K562 (cell line): Measurements from ENCODE around the gene NFE2. TPM values are rescaled to one million over a fixed set of nuclear protein-coding genes. Genes with fewer than 3 reads are reported as not detected.

Experiments
- CREBBP ChIP-seq: IDR thresholded peaks from one replicate; pipeline ENCODE4 v1.6.1; 2012; ENCODE audit warnings: low read depth, mild to moderate bottlenecking, control low read depth, inconsistent platforms, low read length
- FOXJ2 ChIP-seq: fragments of 200-800 bp; sonication (Bioruptor generic); IDR thresholded peaks from 2 replicates; pipeline ENCODE4 v1.6.1; 2016; ENCODE audit warnings: missing genetic modification characterization, missing compliant biosample characterization
- KLF6 ChIP-seq: fragments of 250-450 bp; sonication (Bioruptor Pico); IDR thresholded peaks from 2 replicates; pipeline ENCODE4 v1.4.0; 2020; ENCODE audit warnings: mild to moderate bottlenecking, moderate library complexity, borderline replicate concordance
- NFATC3 ChIP-seq: fragments of 450-650 bp; IDR thresholded peaks from 2 replicates; pipeline ENCODE4 v1.6.1; 2017; ENCODE audit warnings: mild to moderate bottlenecking
- TOE1 ChIP-seq, 2 experiments: fragments of 450-650 bp in 1 of 2; sonication (generic) in 1 of 2; formaldehyde crosslinking in 1 of 2; IDR thresholded peaks; 2 replicates each; pipeline versions ENCODE4 v1.7.1 to v1.8.0; 2016 to 2022; ENCODE audit warnings: borderline replicate concordance in 2 of 2, mild to moderate bottlenecking in 2 of 2, antibody characterized with exemption in 1 of 2, inconsistent platforms in 1 of 2, low read depth in 1 of 2, missing genetic modification reagents in 1 of 2, moderate library complexity in 1 of 2
- ZNF140 ChIP-seq: fragments of 250-450 bp; sonication (Bioruptor Pico); IDR thresholded peaks from 2 replicates; pipeline ENCODE4 v1.8.0; 2021; ENCODE audit warnings: moderate library complexity, mild to moderate bottlenecking, inconsistent platforms
- ZNF282 ChIP-seq: sonication (generic); formaldehyde crosslinking; IDR thresholded peaks from 2 replicates; pipeline ENCODE4 v1.8.1; 2023; ENCODE audit warnings: missing genetic modification reagents
- ZNF444 ChIP-seq: fragments of 250-450 bp; sonication (Bioruptor Pico); IDR thresholded peaks from 2 replicates; pipeline ENCODE4 v1.4.0; 2020; ENCODE audit warnings: mild to moderate bottlenecking, moderate library complexity
- polyA plus RNA-seq, 8 experiments: library from polyadenylated mRNA; depleted of rRNA in 4 of 8; stranded (reverse) in 5 of 8; unstranded in 3 of 8; fragments of >200 nt; fragmentation: Nextera tagmentation in 2 of 8; fragmentation: Illumina TruSeq in 1 of 8; extraction: Ambion mirVana in 2 of 8; extraction: Trizol in 1 of 8; gene quantifications; 2 replicates each; pipeline versions ENCODE4 v1.2.1 to v1.2.3, GENCODE V29; 2011 to 2014; ENCODE audit warnings: inconsistent platforms in 1 of 8, missing spikeins in 1 of 8
- total RNA-seq, 7 experiments: library from RNA; depleted of rRNA in 6 of 7; stranded (reverse); fragments of >200 nt in 6 of 7; fragmentation: Illumina TruSeq in 2 of 7; extraction: Trizol in 2 of 7; gene quantifications; 2 replicates each; pipeline versions ENCODE4 v1.2.1 to v1.2.3, GENCODE V29; 2011 to 2021; ENCODE audit warnings: low replicate concordance in 1 of 7
- TF ChIP-seq, protein P1 (sequence below): fragments of 450-650 bp; IDR thresholded peaks from 2 replicates; pipeline ENCODE4 v1.6.1; 2016; ENCODE audit warnings: low read depth
- TF ChIP-seq, protein P2 (sequence below): fragments of 200-800 bp; sonication (Bioruptor generic); IDR thresholded peaks from 2 replicates; pipeline ENCODE4 v1.6.1; 2016; ENCODE audit warnings: missing genetic modification characterization, missing compliant biosample characterization
- TF ChIP-seq, protein P3 (sequence below): fragments of 250-450 bp; sonication (Bioruptor Pico); IDR thresholded peaks from 2 replicates; pipeline ENCODE4 v1.5.1; 2021; ENCODE audit warnings: mild to moderate bottlenecking

NFE2 gene
- total and polyA plus RNA-seq, 9 of the 15 experiments (the other 6 are each of a cell fraction or from before 2014, with no cell fraction given): 12.3 to 282 (median 208) TPM

DNA sequence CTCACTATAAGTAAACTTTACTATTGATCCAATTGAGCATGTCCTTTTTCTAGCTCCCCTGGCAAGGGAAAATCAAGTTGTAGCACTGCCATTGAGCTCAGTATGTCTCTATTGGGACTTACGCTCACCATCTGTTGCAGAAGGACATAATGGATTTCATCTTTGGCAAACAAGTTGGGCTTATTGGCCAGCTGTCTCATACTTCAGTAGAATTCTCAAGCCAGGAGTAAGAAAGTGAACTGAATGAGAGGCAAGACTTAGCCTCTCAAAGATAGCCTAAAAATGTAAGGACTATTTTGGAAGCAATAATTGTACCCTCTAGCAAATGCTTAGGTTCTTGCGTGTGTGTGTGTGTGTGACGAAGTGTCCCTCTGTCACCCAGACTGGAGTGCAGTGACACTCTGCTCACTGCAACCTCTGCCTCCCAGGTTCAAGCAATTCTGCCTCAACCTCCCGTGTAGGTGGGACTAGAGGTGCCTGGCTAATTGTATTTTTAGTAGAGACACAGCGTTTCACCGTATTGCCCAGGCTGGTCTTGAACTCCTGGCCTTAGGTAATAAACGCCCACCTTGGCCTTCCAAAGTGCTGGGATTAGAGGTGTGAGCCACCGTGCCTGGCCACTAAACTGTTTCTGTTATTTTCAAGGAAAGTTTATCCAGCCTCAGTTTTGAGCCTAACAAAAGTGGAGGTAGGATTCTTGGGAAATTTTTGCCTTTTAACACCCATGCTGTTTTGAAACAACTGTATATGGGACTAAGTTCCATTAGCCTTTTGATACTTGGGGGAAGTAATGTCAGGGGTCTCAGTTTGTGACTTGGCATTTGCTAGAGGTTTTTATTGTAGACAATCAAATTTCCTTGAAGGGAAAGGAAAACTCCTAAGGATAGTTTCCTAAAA, 13.3 kb downstream of the NFE2 start (continued):
- no peak for TF ChIP-seq KLF6 (CRISPR knock-in tag)
- TF ChIP-seq TOE1 (IDR thresholded peaks at IDR 0.05; ENCODE audit: borderline replicate concordance): no peak
- no peak for TF ChIP-seq TOE1 (CRISPR knock-in tag; IDR thresholded peaks at IDR 0.05; ENCODE audit: borderline replicate concordance, low read depth)
- TF ChIP-seq ZNF282 (CRISPR knock-in tag): no peak
- TF ChIP-seq, protein P1, sequence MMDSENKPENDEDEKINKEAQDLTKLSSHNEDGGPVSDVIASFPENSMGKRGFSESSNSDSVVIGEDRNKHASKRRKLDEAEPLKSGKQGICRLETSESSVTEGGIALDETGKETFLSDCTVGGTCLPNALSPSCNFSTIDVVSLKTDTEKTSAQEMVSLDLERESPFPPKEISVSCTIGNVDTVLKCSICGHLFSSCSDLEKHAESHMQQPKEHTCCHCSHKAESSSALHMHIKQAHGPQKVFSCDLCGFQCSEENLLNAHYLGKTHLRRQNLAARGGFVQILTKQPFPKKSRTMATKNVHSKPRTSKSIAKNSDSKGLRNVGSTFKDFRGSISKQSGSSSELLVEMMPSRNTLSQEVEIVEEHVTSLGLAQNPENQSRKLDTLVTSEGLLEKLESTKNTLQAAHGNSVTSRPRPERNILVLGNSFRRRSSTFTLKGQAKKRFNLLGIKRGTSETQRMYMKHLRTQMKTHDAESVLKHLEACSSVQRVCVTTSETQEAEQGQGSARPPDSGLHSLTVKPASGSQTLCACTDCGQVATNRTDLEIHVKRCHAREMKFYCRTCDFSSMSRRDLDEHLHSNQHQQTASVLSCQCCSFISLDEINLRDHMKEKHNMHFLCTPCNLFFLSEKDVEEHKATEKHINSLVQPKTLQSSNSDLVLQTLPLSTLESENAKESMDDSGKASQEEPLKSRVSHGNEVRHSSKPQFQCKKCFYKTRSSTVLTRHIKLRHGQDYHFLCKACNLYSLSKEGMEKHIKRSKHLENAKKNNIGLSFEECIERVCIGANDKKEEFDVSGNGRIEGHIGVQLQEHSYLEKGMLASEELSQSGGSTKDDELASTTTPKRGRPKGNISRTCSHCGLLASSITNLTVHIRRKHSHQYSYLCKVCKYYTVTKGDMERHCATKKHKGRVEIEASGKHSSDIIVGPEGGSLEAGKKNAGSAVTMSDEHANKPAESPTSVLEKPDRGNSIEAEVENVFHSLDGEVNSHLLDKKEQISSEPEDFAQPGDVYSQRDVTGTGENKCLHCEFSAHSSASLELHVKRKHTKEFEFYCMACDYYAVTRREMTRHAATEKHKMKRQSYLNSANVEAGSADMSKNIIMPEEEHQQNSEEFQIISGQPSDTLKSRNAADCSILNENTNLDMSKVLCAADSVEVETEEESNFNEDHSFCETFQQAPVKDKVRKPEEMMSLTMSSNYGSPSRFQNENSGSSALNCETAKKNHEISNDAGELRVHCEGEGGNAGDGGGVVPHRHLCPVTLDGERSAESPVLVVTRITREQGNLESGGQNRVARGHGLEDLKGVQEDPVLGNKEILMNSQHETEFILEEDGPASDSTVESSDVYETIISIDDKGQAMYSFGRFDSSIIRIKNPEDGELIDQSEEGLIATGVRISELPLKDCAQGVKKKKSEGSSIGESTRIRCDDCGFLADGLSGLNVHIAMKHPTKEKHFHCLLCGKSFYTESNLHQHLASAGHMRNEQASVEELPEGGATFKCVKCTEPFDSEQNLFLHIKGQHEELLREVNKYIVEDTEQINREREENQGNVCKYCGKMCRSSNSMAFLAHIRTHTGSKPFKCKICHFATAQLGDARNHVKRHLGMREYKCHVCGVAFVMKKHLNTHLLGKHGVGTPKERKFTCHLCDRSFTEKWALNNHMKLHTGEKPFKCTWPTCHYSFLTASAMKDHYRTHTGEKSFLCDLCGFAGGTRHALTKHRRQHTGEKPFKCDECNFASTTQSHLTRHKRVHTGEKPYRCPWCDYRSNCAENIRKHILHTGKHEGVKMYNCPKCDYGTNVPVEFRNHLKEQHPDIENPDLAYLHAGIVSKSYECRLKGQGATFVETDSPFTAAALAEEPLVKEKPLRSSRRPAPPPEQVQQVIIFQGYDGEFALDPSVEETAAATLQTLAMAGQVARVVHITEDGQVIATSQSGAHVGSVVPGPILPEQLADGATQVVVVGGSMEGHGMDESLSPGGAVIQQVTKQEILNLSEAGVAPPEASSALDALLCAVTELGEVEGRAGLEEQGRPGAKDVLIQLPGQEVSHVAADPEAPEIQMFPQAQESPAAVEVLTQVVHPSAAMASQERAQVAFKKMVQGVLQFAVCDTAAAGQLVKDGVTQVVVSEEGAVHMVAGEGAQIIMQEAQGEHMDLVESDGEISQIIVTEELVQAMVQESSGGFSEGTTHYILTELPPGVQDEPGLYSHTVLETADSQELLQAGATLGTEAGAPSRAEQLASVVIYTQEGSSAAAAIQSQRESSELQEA: no peak
- no peak for TF ChIP-seq ZNF140 (CRISPR knock-in tag)
- TF ChIP-seq, protein P2, sequence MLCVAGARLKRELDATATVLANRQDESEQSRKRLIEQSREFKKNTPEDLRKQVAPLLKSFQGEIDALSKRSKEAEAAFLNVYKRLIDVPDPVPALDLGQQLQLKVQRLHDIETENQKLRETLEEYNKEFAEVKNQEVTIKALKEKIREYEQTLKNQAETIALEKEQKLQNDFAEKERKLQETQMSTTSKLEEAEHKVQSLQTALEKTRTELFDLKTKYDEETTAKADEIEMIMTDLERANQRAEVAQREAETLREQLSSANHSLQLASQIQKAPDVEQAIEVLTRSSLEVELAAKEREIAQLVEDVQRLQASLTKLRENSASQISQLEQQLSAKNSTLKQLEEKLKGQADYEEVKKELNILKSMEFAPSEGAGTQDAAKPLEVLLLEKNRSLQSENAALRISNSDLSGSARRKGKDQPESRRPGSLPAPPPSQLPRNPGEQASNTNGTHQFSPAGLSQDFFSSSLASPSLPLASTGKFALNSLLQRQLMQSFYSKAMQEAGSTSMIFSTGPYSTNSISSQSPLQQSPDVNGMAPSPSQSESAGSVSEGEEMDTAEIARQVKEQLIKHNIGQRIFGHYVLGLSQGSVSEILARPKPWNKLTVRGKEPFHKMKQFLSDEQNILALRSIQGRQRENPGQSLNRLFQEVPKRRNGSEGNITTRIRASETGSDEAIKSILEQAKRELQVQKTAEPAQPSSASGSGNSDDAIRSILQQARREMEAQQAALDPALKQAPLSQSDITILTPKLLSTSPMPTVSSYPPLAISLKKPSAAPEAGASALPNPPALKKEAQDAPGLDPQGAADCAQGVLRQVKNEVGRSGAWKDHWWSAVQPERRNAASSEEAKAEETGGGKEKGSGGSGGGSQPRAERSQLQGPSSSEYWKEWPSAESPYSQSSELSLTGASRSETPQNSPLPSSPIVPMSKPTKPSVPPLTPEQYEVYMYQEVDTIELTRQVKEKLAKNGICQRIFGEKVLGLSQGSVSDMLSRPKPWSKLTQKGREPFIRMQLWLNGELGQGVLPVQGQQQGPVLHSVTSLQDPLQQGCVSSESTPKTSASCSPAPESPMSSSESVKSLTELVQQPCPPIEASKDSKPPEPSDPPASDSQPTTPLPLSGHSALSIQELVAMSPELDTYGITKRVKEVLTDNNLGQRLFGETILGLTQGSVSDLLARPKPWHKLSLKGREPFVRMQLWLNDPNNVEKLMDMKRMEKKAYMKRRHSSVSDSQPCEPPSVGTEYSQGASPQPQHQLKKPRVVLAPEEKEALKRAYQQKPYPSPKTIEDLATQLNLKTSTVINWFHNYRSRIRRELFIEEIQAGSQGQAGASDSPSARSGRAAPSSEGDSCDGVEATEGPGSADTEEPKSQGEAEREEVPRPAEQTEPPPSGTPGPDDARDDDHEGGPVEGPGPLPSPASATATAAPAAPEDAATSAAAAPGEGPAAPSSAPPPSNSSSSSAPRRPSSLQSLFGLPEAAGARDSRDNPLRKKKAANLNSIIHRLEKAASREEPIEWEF (CRISPR knock-in tag): no peak
- TF ChIP-seq, protein P3, sequence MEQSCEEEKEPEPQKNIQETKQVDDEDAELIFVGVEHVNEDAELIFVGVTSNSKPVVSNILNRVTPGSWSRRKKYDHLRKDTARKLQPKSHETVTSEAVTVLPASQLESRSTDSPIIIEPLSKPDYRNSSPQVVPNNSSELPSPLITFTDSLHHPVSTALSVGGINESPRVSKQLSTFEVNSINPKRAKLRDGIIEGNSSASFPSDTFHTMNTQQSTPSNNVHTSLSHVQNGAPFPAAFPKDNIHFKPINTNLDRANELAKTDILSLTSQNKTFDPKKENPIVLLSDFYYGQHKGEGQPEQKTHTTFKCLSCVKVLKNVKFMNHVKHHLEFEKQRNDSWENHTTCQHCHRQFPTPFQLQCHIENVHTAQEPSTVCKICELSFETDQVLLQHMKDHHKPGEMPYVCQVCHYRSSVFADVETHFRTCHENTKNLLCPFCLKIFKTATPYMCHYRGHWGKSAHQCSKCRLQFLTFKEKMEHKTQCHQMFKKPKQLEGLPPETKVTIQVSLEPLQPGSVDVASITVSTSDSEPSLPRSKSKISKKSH (CRISPR knock-in tag): no peak
- no peak for TF ChIP-seq CREBBP
- TF ChIP-seq ZNF444: no peak
- 0 out of 2 replicates have a peak, but pooled peaks have one; percentile 30 for TF ChIP-seq NFATC3
- TF ChIP-seq FOXJ2: no peak
